OCI-LY3 (cell line): ENCODE data around the gene FHOD3.

Source experiments
- CTCF ChIP-seq: fragments of 200-600, 300-600 bp; sonication (generic); IDR thresholded peaks from 2 replicates; pipeline ENCODE4 v1.5.1; 2014; ENCODE audit warnings: antibody characterized with exemption, low read length, low read depth
- EZH2phosphoT487 ChIP-seq: fragments of 200-600 bp; shearing (Covaris generic); IDR thresholded peaks from 2 replicates; pipeline ENCODE4 v1.6.1; 2018; ENCODE audit warnings: antibody characterized with exemption, mixed run types, low read depth

- no peak for TF ChIP-seq EZH2phosphoT487
- TF ChIP-seq CTCF: peak; percentile 52
These were observed 531.3 kb downstream of the FHOD3 start, which contains the start of the genes KIAA1328 and TPGS2 for GRCh38 chr18:36828630-36829361.
